H1 (cell line): ENCODE data around the gene ASPG.

ENCODE experiments used
- CREB1 ChIP-seq: IDR thresholded peaks from 2 replicates; pipeline ENCODE4 v1.6.1; 2012; ENCODE audit warnings: inconsistent platforms
- CTCF ChIP-seq, 3 experiments: IDR thresholded peaks; 1 replicate in 2 of 3; 2 replicates in 1 of 3; pipeline versions ENCODE4 v1.5.1 to v1.6.1; 2011; ENCODE audit warnings: low read length in 3 of 3, mild to moderate bottlenecking in 3 of 3, inconsistent platforms in 2 of 3, low read depth in 1 of 3, moderate library complexity in 1 of 3; ENCODE audit not compliant: insufficient read depth in 1 of 3; ENCODE audit errors: control extremely low read depth in 1 of 3
- EP300 ChIP-seq, 2 experiments: IDR thresholded peaks; 1 replicate in 1 of 2; 2 replicates in 1 of 2; pipeline ENCODE4 v1.6.1; 2011 to 2012; ENCODE audit warnings: low read depth in 2 of 2, low read length in 2 of 2, mild to moderate bottlenecking in 2 of 2, borderline replicate concordance in 1 of 2, inconsistent platforms in 1 of 2, moderate library complexity in 1 of 2
- HDAC2 ChIP-seq, 2 experiments: fragments of 300-600 bp in 1 of 2; sonication (generic) in 1 of 2; IDR thresholded peaks; 2 replicates each; pipeline ENCODE4 v1.6.1; 2011 to 2012; ENCODE audit warnings: low read depth in 2 of 2, low read length in 2 of 2, mild to moderate bottlenecking in 2 of 2, moderate library complexity in 2 of 2, borderline replicate concordance in 1 of 2, inconsistent platforms in 1 of 2
- POU5F1 ChIP-seq: IDR thresholded peaks from 2 replicates; pipeline ENCODE4 v1.6.1; 2011; ENCODE audit warnings: low read depth, mild to moderate bottlenecking, low read length, moderate library complexity

- no peak for TF ChIP-seq CTCF (IDR thresholded peaks at IDR 0.05; ENCODE audit: control extremely low read depth in 1 of 3, insufficient read depth in 1 of 3, low read depth in 1 of 3, low read length in 3 of 3)
- TF ChIP-seq CREB1, result no peak
- TF ChIP-seq HDAC2 (IDR thresholded peaks at IDR 0.05; ENCODE audit: borderline replicate concordance in 1 of 2, low read depth in 2 of 2, low read length in 2 of 2), result no peak
- no peak for TF ChIP-seq POU5F1
- TF ChIP-seq EP300 (IDR thresholded peaks at IDR 0.05; ENCODE audit: borderline replicate concordance in 1 of 2, low read depth in 2 of 2, low read length in 2 of 2), result no peak
These were observed 44.1 kb downstream of the ASPG start for GRCh38 chr14:104129556-104129955.
